Activated T-helper 2 cell treated with anti-CD3 and anti-CD28 coated beads, Interferon-gamma antibody, Interleukin-2, Interleukin-4, amounts not matched to agents 10 μg/mL and 5 μg/mL and 100 μg/mL, durations not matched to agents 14 hours and 24 hours and 36 hours (primary cell): ENCODE measurements around the gene HRH3. TPM values are rescaled to one million over a fixed set of nuclear protein-coding genes. Genes with fewer than 3 reads are reported as not detected.

Experiments used
- DNase-seq: peaks from one replicate; pipeline ENCODE4 v3.0.0; 2021; ENCODE audit warnings: low spot score
- H3K27ac Mint-ChIP-seq: one replicate; pipeline ENCODE4 v1.8.0; 2021; ENCODE audit warnings: mixed read lengths
- H3K27me3 Mint-ChIP-seq: one replicate; pipeline ENCODE4 v1.8.0; 2021; ENCODE audit warnings: low read depth, mixed read lengths
- H3K36me3 Mint-ChIP-seq: one replicate; pipeline ENCODE4 v1.8.0; 2021; ENCODE audit warnings: low read depth, mixed read lengths
- H3K4me1 Mint-ChIP-seq: one replicate; pipeline ENCODE4 v1.8.0; 2021; ENCODE audit warnings: low read depth, mixed read lengths
- H3K4me3 Mint-ChIP-seq: one replicate; pipeline ENCODE4 v1.8.0; 2021; ENCODE audit warnings: low read depth, mild to moderate bottlenecking, moderate library complexity, mixed read lengths
- H3K9me3 Mint-ChIP-seq: one replicate; pipeline ENCODE4 v1.8.0; 2021; ENCODE audit warnings: mixed read lengths
- intact Hi-C: fragments of 100-400 bp; cut with micrococcal nuclease; formaldehyde crosslinking; loops from one replicate; pipeline ENCODE4 v1.15.1; 2023
- total RNA-seq: library from RNA; stranded (reverse); gene quantifications from 2 replicates; pipeline ENCODE4 v1.2.3, GENCODE V29; 2022

HRH3 gene
- total RNA-seq, 1 donor from 2014 or later = not detected

- no peak overlapping the region for H3K27ac Mint-ChIP-seq
Observed at GRCh38 chr20:62232770-62233645, 12.9 kb upstream of the HRH3 start.

GRCh38 chr20:62232194-62232593, 12.1 kb upstream of the HRH3 start:
- H3K9me3 Mint-ChIP-seq = no peaks in the 10 kb centered on the region
- no peak overlapping the region for H3K4me3 Mint-ChIP-seq
- no peak for DNase-seq
- H3K36me3 Mint-ChIP-seq = no peaks in the 10 kb centered on the region
- H3K4me1 Mint-ChIP-seq = no peaks in the 10 kb centered on the region
- no peaks in the 10 kb centered on the region for H3K27me3 Mint-ChIP-seq
- intact Hi-C loops = no loop called here
- no peak overlapping the region for H3K27ac Mint-ChIP-seq

More at GRCh38 chr20:62232770-62233645, 12.9 kb upstream of the HRH3 start:
- no peaks in the 10 kb centered on the region for H3K9me3 Mint-ChIP-seq
- H3K27me3 Mint-ChIP-seq = no peaks in the 10 kb centered on the region
- peaks cover 5% of the 10 kb centered on the region for H3K4me1 Mint-ChIP-seq
- no peaks in the 10 kb centered on the region for H3K36me3 Mint-ChIP-seq
- DNase-seq = no peak
- intact Hi-C loops = no loop called here
- H3K4me3 Mint-ChIP-seq = no peak overlapping the region

- DNase-seq = no peak
- Mint-ChIP-seq H3K9me3 (no peaks in the 10 kb centered on the region), H3K36me3 (no peaks in the 10 kb centered on the region), H3K4me3 (no peak overlapping the region), H3K4me1 (no peaks in the 10 kb centered on the region), H3K27ac (no peak overlapping the region), H3K27me3 (no peaks in the 10 kb centered on the region)
- intact Hi-C loops = no loop called here
Observed at GRCh38 chr20:62231292-62231691, 11.2 kb upstream of the HRH3 start.

- no peaks in the 10 kb centered on the region for H3K4me1 Mint-ChIP-seq
- intact Hi-C loops = no loop called here
- no peaks in the 10 kb centered on the region for H3K9me3 Mint-ChIP-seq
- no peak for DNase-seq
- H3K4me3 Mint-ChIP-seq = no peak overlapping the region
- H3K27me3 Mint-ChIP-seq = no peaks in the 10 kb centered on the region
- no peaks in the 10 kb centered on the region for H3K36me3 Mint-ChIP-seq
- no peak overlapping the region for H3K27ac Mint-ChIP-seq
Observed at GRCh38 chr20:62230696-62231095, 10.6 kb upstream of the HRH3 start.

GRCh38 chr20:62230276-62230675, 10.2 kb upstream of the HRH3 start:
- Mint-ChIP-seq H3K4me1 (no peaks in the 10 kb centered on the region), H3K36me3 (no peaks in the 10 kb centered on the region), H3K9me3 (no peaks in the 10 kb centered on the region), H3K27ac (no peak overlapping the region), H3K4me3 (no peak overlapping the region), H3K27me3 (no peaks in the 10 kb centered on the region)
- intact Hi-C loops = no loop called here
- no peak for DNase-seq

GRCh38 chr20:62229667-62230066, 9.6 kb upstream of the HRH3 start:
- H3K36me3 Mint-ChIP-seq = no peaks in the 10 kb centered on the region

GRCh38 chr20:62228982-62229545, 9.0 kb upstream of the HRH3 start:
- H3K9me3 Mint-ChIP-seq = no peaks in the 10 kb centered on the region
- no peak overlapping the region for H3K27ac Mint-ChIP-seq
- intact Hi-C loops = no loop called here
- H3K4me3 Mint-ChIP-seq = no peak overlapping the region
- DNase-seq = no peak
- no peaks in the 10 kb centered on the region for H3K36me3 Mint-ChIP-seq
- no peaks in the 10 kb centered on the region for H3K4me1 Mint-ChIP-seq
- H3K27me3 Mint-ChIP-seq = no peaks in the 10 kb centered on the region

More at GRCh38 chr20:62229667-62230066, 9.6 kb upstream of the HRH3 start:
- no peak overlapping the region for H3K27ac Mint-ChIP-seq
- no peaks in the 10 kb centered on the region for H3K9me3 Mint-ChIP-seq
- no peaks in the 10 kb centered on the region for H3K27me3 Mint-ChIP-seq
- intact Hi-C loops = no loop called here
- no peak overlapping the region for H3K4me3 Mint-ChIP-seq
- DNase-seq = no peak
- no peaks in the 10 kb centered on the region for H3K4me1 Mint-ChIP-seq

- no peak for DNase-seq
- H3K4me3 Mint-ChIP-seq = no peak overlapping the region
- H3K36me3 Mint-ChIP-seq = no peaks in the 10 kb centered on the region
- intact Hi-C loops = no loop called here
- no peaks in the 10 kb centered on the region for H3K4me1 Mint-ChIP-seq
- H3K9me3 Mint-ChIP-seq = no peaks in the 10 kb centered on the region
- no peaks in the 10 kb centered on the region for H3K27me3 Mint-ChIP-seq
- H3K27ac Mint-ChIP-seq = no peak overlapping the region
Observed at GRCh38 chr20:62227977-62228958, 8.2 kb upstream of the HRH3 start.

GRCh38 chr20:62227591-62227976, 7.5 kb upstream of the HRH3 start:
- no peak overlapping the region for H3K4me3 Mint-ChIP-seq

GRCh38 chr20:62226707-62227590, 6.9 kb upstream of the HRH3 start:
- intact Hi-C loops = no loop called here
- Mint-ChIP-seq H3K27me3 (no peaks in the 10 kb centered on the region), H3K27ac (no peak overlapping the region), H3K4me3 (no peak overlapping the region), H3K36me3 (no peaks in the 10 kb centered on the region), H3K9me3 (no peaks in the 10 kb centered on the region), H3K4me1 (no peaks in the 10 kb centered on the region)
- no peak for DNase-seq

More at GRCh38 chr20:62227591-62227976, 7.5 kb upstream of the HRH3 start:
- H3K4me1 Mint-ChIP-seq = no peaks in the 10 kb centered on the region
- no peaks in the 10 kb centered on the region for H3K9me3 Mint-ChIP-seq
- no peak overlapping the region for H3K27ac Mint-ChIP-seq
- no peaks in the 10 kb centered on the region for H3K27me3 Mint-ChIP-seq
- DNase-seq = no peak
- intact Hi-C loops = no loop called here
- H3K36me3 Mint-ChIP-seq = no peaks in the 10 kb centered on the region

- Mint-ChIP-seq H3K36me3 (no peaks in the 10 kb centered on the region), H3K9me3 (no peaks in the 10 kb centered on the region)
Observed at GRCh38 chr20:62225820-62226635, 6.0 kb upstream of the HRH3 start.

More at GRCh38 chr20:62225820-62226635, 6.0 kb upstream of the HRH3 start:
- Mint-ChIP-seq H3K27ac (no peak overlapping the region), H3K4me1 (no peaks in the 10 kb centered on the region), H3K4me3 (no peak overlapping the region), H3K27me3 (peaks cover 5% of the 10 kb centered on the region)
- intact Hi-C loops = no loop called here
- DNase-seq = no peak
